ENCODE results near the gene MEX3D. TPM values are rescaled to one million over a fixed set of nuclear protein-coding genes. Genes with fewer than 3 reads are reported as not detected.

The MEX3D gene
- total RNA-seq, 1 donor from 2014 or later = 2.1 TPM

GRCh38 chr19:1505991-1506881, 61.9 kb downstream of the MEX3D start:
- no peak overlapping the region for H3K27ac Mint-ChIP-seq
- CTCF ChIA-PET = interaction anchor here (1.1 kb wide), 1 partner anchor 40 kb away, joined by 3 read pairs; no protein-coding TSS in a partner anchor
- ATAC-seq (ENCODE audit: low read depth) (no peak), DNase-seq (no peak)
- H3K4me3 Mint-ChIP-seq = no peak overlapping the region
- TF ChIP-seq, protein P1, sequence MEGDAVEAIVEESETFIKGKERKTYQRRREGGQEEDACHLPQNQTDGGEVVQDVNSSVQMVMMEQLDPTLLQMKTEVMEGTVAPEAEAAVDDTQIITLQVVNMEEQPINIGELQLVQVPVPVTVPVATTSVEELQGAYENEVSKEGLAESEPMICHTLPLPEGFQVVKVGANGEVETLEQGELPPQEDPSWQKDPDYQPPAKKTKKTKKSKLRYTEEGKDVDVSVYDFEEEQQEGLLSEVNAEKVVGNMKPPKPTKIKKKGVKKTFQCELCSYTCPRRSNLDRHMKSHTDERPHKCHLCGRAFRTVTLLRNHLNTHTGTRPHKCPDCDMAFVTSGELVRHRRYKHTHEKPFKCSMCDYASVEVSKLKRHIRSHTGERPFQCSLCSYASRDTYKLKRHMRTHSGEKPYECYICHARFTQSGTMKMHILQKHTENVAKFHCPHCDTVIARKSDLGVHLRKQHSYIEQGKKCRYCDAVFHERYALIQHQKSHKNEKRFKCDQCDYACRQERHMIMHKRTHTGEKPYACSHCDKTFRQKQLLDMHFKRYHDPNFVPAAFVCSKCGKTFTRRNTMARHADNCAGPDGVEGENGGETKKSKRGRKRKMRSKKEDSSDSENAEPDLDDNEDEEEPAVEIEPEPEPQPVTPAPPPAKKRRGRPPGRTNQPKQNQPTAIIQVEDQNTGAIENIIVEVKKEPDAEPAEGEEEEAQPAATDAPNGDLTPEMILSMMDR (IDR thresholded peaks at IDR 0.05) = no peak
- intact Hi-C loops (cut with micrococcal nuclease) = no loop called here
- peaks cover 39% of the 10 kb centered on the region for H3K27me3 Mint-ChIP-seq
- no peaks in the 10 kb centered on the region for H3K36me3 Mint-ChIP-seq (ENCODE audit: low read depth)
- H3K4me1 Mint-ChIP-seq = peaks cover 9% of the 10 kb centered on the region
- POLR2A ChIA-PET = interaction anchor here (0.6 kb wide), 1 partner anchor 82 kb away, joined by 12 read pairs; no protein-coding TSS in a partner anchor
- H3K9me3 Mint-ChIP-seq = no peaks in the 10 kb centered on the region

DNA sequence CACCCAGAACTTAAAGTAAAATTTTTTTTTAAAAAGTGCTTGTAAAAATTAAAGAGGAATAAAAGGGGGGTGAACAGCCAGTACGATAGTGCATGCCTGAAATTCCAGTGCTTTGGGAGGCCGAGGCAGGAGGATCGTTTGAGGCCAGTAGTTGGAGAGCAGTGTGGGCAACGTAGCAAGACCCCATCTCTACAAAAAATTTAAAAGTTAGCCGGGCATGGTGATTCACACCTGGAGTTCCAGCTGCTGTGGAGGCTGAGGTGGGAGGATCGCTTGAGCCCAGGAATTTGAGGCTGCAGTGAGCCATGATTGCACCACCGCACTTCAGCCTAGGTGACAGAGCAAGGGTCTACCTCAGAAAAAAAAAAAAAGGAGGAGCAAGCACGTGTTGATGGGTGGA, 63.1 kb downstream of the MEX3D start:
- POLR2A ChIA-PET = no interaction called here
- TF ChIP-seq, protein P1 (IDR thresholded peaks at IDR 0.05) = no peak
- CTCF ChIA-PET = interaction anchor here (1.1 kb wide), 1 partner anchor 41 kb away, joined by 3 read pairs; no protein-coding TSS in a partner anchor
- no peaks in the 10 kb centered on the region for H3K36me3 Mint-ChIP-seq (ENCODE audit: low read depth)
- no peak overlapping the region for H3K27ac Mint-ChIP-seq
- peaks cover 35% of the 10 kb centered on the region for H3K27me3 Mint-ChIP-seq
- intact Hi-C loops (cut with micrococcal nuclease) = no loop called here
- ATAC-seq (ENCODE audit: low read depth) (no peak), DNase-seq (no peak)
- H3K9me3 Mint-ChIP-seq = no peaks in the 10 kb centered on the region
- peaks cover 9% of the 10 kb centered on the region for H3K4me1 Mint-ChIP-seq
- H3K4me3 Mint-ChIP-seq = no peak overlapping the region

Other genes with a start within 250 kb of the MEX3D start
- gene NDUFS7, start 184.4 kb downstream of the MEX3D start, total RNA-seq = 82.1 and 84.3 TPM in 2 replicates
- gene GAMT, start 166.8 kb downstream of the MEX3D start, total RNA-seq = 6.9 and 8.8 TPM in 2 replicates
- gene DAZAP1, start 160.7 kb downstream of the MEX3D start, total RNA-seq = 177 and 195 TPM in 2 replicates
- 1,788 and 2,029 TPM in 2 replicates for gene RPS15, start 129.9 kb downstream of the MEX3D start, total RNA-seq
- gene APC2, start 118.2 kb downstream of the MEX3D start, total RNA-seq = 0.42 and 0.59 TPM in 2 replicates
- 42.8 and 55.7 TPM in 2 replicates for gene C19orf25, start 89.1 kb downstream of the MEX3D start, total RNA-seq
- gene PCSK4, start 78.0 kb downstream of the MEX3D start, total RNA-seq = 1.2 and 1.3 TPM in 2 replicates
- 1.1 and 1.5 TPM in 2 replicates for gene REEP6, start 77.1 kb downstream of the MEX3D start, total RNA-seq
- not detected in 2 replicates for gene ADAMTSL5, start 55.3 kb downstream of the MEX3D start, total RNA-seq
- not detected in 2 replicates for gene PLK5, start 44.2 kb downstream of the MEX3D start, total RNA-seq
- 91.9 and 96.9 TPM in 2 replicates for gene MBD3, start 24.5 kb upstream of the MEX3D start, total RNA-seq
- 117 and 141 TPM in 2 replicates for gene UQCR11, start 37.1 kb upstream of the MEX3D start, total RNA-seq
- 139 and 143 TPM in 2 replicates for gene TCF3, start 84.3 kb upstream of the MEX3D start, total RNA-seq
- not detected in 2 replicates for gene ONECUT3, start 185.2 kb upstream of the MEX3D start, total RNA-seq
- 2.3 and 3.9 TPM in 2 replicates for gene ATP8B3, start 244.0 kb upstream of the MEX3D start, total RNA-seq